ENCODE measurements around the gene CDK5RAP2.

CDK5RAP2 gene

DNA sequence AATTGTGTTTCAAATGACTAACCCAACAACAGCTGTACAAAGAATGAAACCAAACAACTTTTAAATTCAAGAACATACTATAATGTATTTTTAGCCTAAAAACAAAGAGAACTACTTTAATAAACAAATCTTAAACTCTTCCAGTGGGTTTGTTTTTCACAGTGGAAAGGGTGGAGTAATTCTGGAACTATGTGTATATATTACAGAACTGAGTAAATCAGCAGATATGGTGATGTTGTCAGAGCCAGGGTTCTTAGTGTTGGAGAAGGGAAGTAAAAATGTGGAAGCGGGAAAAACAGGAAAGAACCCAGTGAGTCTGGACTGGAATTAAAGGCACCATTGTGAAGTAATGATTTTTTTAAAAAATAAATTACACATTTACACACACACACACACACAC is 144.9 kb downstream of the CDK5RAP2 start:
- Histone ChIP-seq H3K36me3 (replicated peaks in 1 of 2; ENCODE audit: control insufficient read depth in 2 of 2, insufficient read depth in 2 of 2, low read length in 2 of 2) (peaks cover 22 to 88% of the 10 kb centered on the region in 2 donors), H3K4me3 (ENCODE audit: low read length in 2 of 2) (no peak overlapping the region)
- whole genome bisulfite sequencing, 2 donors (ENCODE audit: extremely low coverage in 2 of 2, insufficient read length in 2 of 2, insufficient replicate concordance in 1 of 2): no CpG with 5 or more reads among the region's 1 CpG

DNA sequence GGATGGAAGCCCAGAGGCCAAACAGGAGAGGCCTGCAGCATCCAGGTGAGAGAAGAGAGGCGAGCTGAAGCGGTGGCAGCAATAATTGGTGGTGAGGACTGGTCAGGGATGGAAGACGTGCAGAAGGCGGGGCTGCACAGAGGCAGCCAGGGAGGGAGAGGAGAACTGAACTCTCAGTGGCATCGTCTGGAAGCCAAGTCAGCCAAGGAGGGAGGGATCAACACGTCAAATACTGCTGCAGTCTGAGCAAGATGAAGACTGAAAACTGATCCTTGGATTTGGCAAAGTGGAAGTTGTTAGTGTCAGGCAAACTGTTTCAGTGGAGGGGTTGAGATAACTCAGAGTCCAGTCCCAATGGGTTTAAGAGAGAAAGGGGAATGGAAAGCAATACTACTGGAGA is 145.4 kb downstream of the CDK5RAP2 start:
- no peak overlapping the region for H2BK120ac ChIP-seq (ENCODE audit: low read depth, low read length)
- no peak overlapping the region for H2BK15ac ChIP-seq (ENCODE audit: low read length)
- no peak overlapping the region for H2AK5ac ChIP-seq (ENCODE audit: low read depth, low read length)
- no peak overlapping the region for H3K14ac ChIP-seq (ENCODE audit: low read length)
- H3K18ac ChIP-seq (ENCODE audit: low read length): no peak overlapping the region
- H3K4me2 ChIP-seq (ENCODE audit: insufficient read depth, low read length, poor library complexity, severe bottlenecking): no peak overlapping the region
- H2BK12ac ChIP-seq (ENCODE audit: low read length): no peak overlapping the region
- no peak overlapping the region for H3K23ac ChIP-seq (ENCODE audit: low read depth, low read length, poor library complexity)
- no CpG with 5 or more reads among the region's 6 CpGs for WGBS, 2 donors (ENCODE audit: extremely low coverage in 2 of 2, insufficient read length in 2 of 2, insufficient replicate concordance in 1 of 2)
- H4K8ac ChIP-seq (ENCODE audit: low read depth, low read length): no peak overlapping the region
- H3K9me3 ChIP-seq (replicated peaks in 1 of 2; ENCODE audit: control insufficient read depth in 2 of 2, insufficient read depth in 1 of 2, low read depth in 1 of 2, low read length in 2 of 2): peaks cover 0 to 2% of the 10 kb centered on the region in 2 donors
- no peak for DNase-seq (ENCODE audit: low spot score)
- no peak overlapping the region for H2BK5ac ChIP-seq (ENCODE audit: low read length)
- H3K9ac ChIP-seq (ENCODE audit: low read depth, low read length, poor library complexity): no peak overlapping the region
- no peak overlapping the region for H3K27ac ChIP-seq (replicated peaks; ENCODE audit: low read length)
- no peak overlapping the region for H4K91ac ChIP-seq (ENCODE audit: low read depth, low read length, poor library complexity)
- no peak overlapping the region for H3K4ac ChIP-seq (ENCODE audit: low read length)
- H3K4me1 ChIP-seq (ENCODE audit: control insufficient read depth in 2 of 2, insufficient read depth in 1 of 2, low read depth in 1 of 2, low read length in 2 of 2): no peaks in the 10 kb centered on the region
- H3K36me3 ChIP-seq (replicated peaks in 1 of 2; ENCODE audit: control insufficient read depth in 2 of 2, insufficient read depth in 2 of 2, low read length in 2 of 2): peaks cover 21 to 83% of the 10 kb centered on the region in 2 donors
- H3K4me3 ChIP-seq (ENCODE audit: low read length in 2 of 2): no peak overlapping the region
- no peaks in the 10 kb centered on the region for H3K27me3 ChIP-seq (ENCODE audit: control insufficient read depth in 3 of 3, insufficient read depth in 3 of 3, low read depth in 1 of 3, low read length in 3 of 3)
- no peaks in the 10 kb centered on the region for H3K79me1 ChIP-seq (ENCODE audit: low read depth, low read length)
- H2AFZ ChIP-seq (ENCODE audit: low read length): no peak overlapping the region

More for the DNA sequence above, 144.9 kb downstream of the CDK5RAP2 start:
- H2AK5ac ChIP-seq (ENCODE audit: low read depth, low read length): no peak overlapping the region
- H4K8ac ChIP-seq (ENCODE audit: low read depth, low read length): no peak overlapping the region
- H3K4me1 ChIP-seq (ENCODE audit: control insufficient read depth in 2 of 2, insufficient read depth in 1 of 2, low read depth in 1 of 2, low read length in 2 of 2): no peaks in the 10 kb centered on the region
- H3K23ac ChIP-seq (ENCODE audit: low read depth, low read length, poor library complexity): no peak overlapping the region
- no peak overlapping the region for H3K4ac ChIP-seq (ENCODE audit: low read length)
- no peaks in the 10 kb centered on the region for H3K79me1 ChIP-seq (ENCODE audit: low read depth, low read length)
- H2BK12ac ChIP-seq (ENCODE audit: low read length): no peak overlapping the region
- H3K27ac ChIP-seq (replicated peaks; ENCODE audit: low read length): no peak overlapping the region
- H2BK120ac ChIP-seq (ENCODE audit: low read depth, low read length): no peak overlapping the region
- no peak overlapping the region for H3K4me2 ChIP-seq (ENCODE audit: insufficient read depth, low read length, poor library complexity, severe bottlenecking)
- H2BK15ac ChIP-seq (ENCODE audit: low read length): no peak overlapping the region
- no peak overlapping the region for H3K9ac ChIP-seq (ENCODE audit: low read depth, low read length, poor library complexity)
- H3K18ac ChIP-seq (ENCODE audit: low read length): no peak overlapping the region
- H4K91ac ChIP-seq (ENCODE audit: low read depth, low read length, poor library complexity): no peak overlapping the region
- no peak overlapping the region for H2AFZ ChIP-seq (ENCODE audit: low read length)
- no peak overlapping the region for H3K14ac ChIP-seq (ENCODE audit: low read length)
- DNase-seq (ENCODE audit: low spot score): no peak
- H3K27me3 ChIP-seq (ENCODE audit: control insufficient read depth in 3 of 3, insufficient read depth in 3 of 3, low read depth in 1 of 3, low read length in 3 of 3): no peaks in the 10 kb centered on the region
- H3K9me3 ChIP-seq (replicated peaks in 1 of 2; ENCODE audit: control insufficient read depth in 2 of 2, insufficient read depth in 1 of 2, low read depth in 1 of 2, low read length in 2 of 2): peaks cover 0 to 2% of the 10 kb centered on the region in 2 donors
- H2BK5ac ChIP-seq (ENCODE audit: low read length): no peak overlapping the region

DNA sequence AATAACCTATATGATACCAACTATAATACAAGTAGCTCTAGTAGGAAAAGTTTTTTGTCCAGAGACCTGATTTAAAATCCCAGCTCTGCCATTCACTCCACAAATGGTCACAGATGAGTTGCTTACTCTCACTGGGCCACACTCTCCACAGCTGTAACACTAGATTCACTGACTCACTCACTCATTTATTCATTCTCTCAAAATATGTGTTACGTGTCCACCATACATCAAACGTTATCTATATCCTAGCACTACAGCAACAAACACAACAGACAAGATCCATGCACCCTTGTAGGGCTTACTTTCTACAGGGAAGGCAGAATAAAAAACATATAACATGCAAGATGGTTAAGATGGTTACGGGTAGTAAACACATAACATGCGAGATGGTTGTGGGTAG is 146.3 kb downstream of the CDK5RAP2 start:
- Histone ChIP-seq H4K8ac (ENCODE audit: low read depth, low read length) (no peak overlapping the region), H3K14ac (ENCODE audit: low read length) (no peak overlapping the region), H2BK120ac (ENCODE audit: low read depth, low read length) (no peak overlapping the region)

DNA sequence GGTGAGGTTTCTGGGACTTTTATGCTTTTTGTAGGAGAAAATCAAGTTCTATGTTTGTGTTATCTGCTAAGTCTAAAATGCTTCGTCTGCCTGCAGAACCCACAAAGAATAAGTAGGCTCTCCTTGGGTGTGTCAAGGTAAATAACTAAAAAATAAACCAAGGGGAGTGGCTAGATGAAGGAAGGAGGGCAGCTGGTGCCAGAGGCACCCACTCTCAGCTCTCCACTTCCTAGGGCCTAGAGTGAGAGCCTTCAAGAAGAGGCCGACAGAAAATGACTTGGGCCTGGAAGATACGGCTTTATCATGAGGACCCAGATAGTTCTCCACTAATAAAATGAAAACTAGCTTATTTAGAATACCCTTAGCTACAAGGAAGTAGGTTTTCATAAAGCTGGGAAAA is 147.4 kb downstream of the CDK5RAP2 start:
- no peak for DNase-seq (ENCODE audit: low spot score)

More for the DNA sequence above, 146.3 kb downstream of the CDK5RAP2 start:
- no peak overlapping the region for H3K4ac ChIP-seq (ENCODE audit: low read length)
- H2BK15ac ChIP-seq (ENCODE audit: low read length): no peak overlapping the region
- no peak overlapping the region for H3K23ac ChIP-seq (ENCODE audit: low read depth, low read length, poor library complexity)
- H2BK12ac ChIP-seq (ENCODE audit: low read length): no peak overlapping the region
- no peak overlapping the region for H3K27ac ChIP-seq (replicated peaks; ENCODE audit: low read length)
- H4K91ac ChIP-seq (ENCODE audit: low read depth, low read length, poor library complexity): no peak overlapping the region
- H2AK5ac ChIP-seq (ENCODE audit: low read depth, low read length): no peak overlapping the region
- H3K9ac ChIP-seq (ENCODE audit: low read depth, low read length, poor library complexity): no peak overlapping the region
- H2AFZ ChIP-seq (ENCODE audit: low read length): no peak overlapping the region
- peaks cover 0 to 2% of the 10 kb centered on the region in 2 donors for H3K9me3 ChIP-seq (replicated peaks in 1 of 2; ENCODE audit: control insufficient read depth in 2 of 2, insufficient read depth in 1 of 2, low read depth in 1 of 2, low read length in 2 of 2)
- no CpG with 5 or more reads among the region's 4 CpGs for WGBS, 2 donors (ENCODE audit: extremely low coverage in 2 of 2, insufficient read length in 2 of 2, insufficient replicate concordance in 1 of 2)
- no peaks in the 10 kb centered on the region for H3K27me3 ChIP-seq (ENCODE audit: control insufficient read depth in 3 of 3, insufficient read depth in 3 of 3, low read depth in 1 of 3, low read length in 3 of 3)
- no peaks in the 10 kb centered on the region for H3K79me1 ChIP-seq (ENCODE audit: low read depth, low read length)
- H2BK5ac ChIP-seq (ENCODE audit: low read length): no peak overlapping the region
- no peak for DNase-seq (ENCODE audit: low spot score)
- no peaks in the 10 kb centered on the region for H3K4me1 ChIP-seq (ENCODE audit: control insufficient read depth in 2 of 2, insufficient read depth in 1 of 2, low read depth in 1 of 2, low read length in 2 of 2)
- no peak overlapping the region for H3K4me2 ChIP-seq (ENCODE audit: insufficient read depth, low read length, poor library complexity, severe bottlenecking)
- no peak overlapping the region for H3K18ac ChIP-seq (ENCODE audit: low read length)
- no peak overlapping the region for H3K4me3 ChIP-seq (ENCODE audit: low read length in 2 of 2)
- peaks cover 15 to 74% of the 10 kb centered on the region in 2 donors for H3K36me3 ChIP-seq (replicated peaks in 1 of 2; ENCODE audit: control insufficient read depth in 2 of 2, insufficient read depth in 2 of 2, low read length in 2 of 2)

More for the DNA sequence above, 147.4 kb downstream of the CDK5RAP2 start:
- H2BK15ac ChIP-seq (ENCODE audit: low read length): no peak overlapping the region
- no peak overlapping the region for H2BK12ac ChIP-seq (ENCODE audit: low read length)
- peaks cover 11 to 63% of the 10 kb centered on the region in 2 donors for H3K36me3 ChIP-seq (replicated peaks in 1 of 2; ENCODE audit: control insufficient read depth in 2 of 2, insufficient read depth in 2 of 2, low read length in 2 of 2)
- H2BK120ac ChIP-seq (ENCODE audit: low read depth, low read length): no peak overlapping the region
- no peak overlapping the region for H3K4me2 ChIP-seq (ENCODE audit: insufficient read depth, low read length, poor library complexity, severe bottlenecking)
- peaks cover 0 to 2% of the 10 kb centered on the region in 2 donors for H3K9me3 ChIP-seq (replicated peaks in 1 of 2; ENCODE audit: control insufficient read depth in 2 of 2, insufficient read depth in 1 of 2, low read depth in 1 of 2, low read length in 2 of 2)
- no CpG with 5 or more reads among the region's 3 CpGs for WGBS, 2 donors (ENCODE audit: extremely low coverage in 2 of 2, insufficient read length in 2 of 2, insufficient replicate concordance in 1 of 2)
- H2AFZ ChIP-seq (ENCODE audit: low read length): no peak overlapping the region
- no peak overlapping the region for H4K8ac ChIP-seq (ENCODE audit: low read depth, low read length)
- H3K9ac ChIP-seq (ENCODE audit: low read depth, low read length, poor library complexity): no peak overlapping the region
- H3K14ac ChIP-seq (ENCODE audit: low read length): no peak overlapping the region
- no peak overlapping the region for H3K27ac ChIP-seq (replicated peaks; ENCODE audit: low read length)
- no peaks in the 10 kb centered on the region for H3K27me3 ChIP-seq (ENCODE audit: control insufficient read depth in 3 of 3, insufficient read depth in 3 of 3, low read depth in 1 of 3, low read length in 3 of 3)
- no peak overlapping the region for H2BK5ac ChIP-seq (ENCODE audit: low read length)
- H2AK5ac ChIP-seq (ENCODE audit: low read depth, low read length): no peak overlapping the region
- no peaks in the 10 kb centered on the region for H3K4me1 ChIP-seq (ENCODE audit: control insufficient read depth in 2 of 2, insufficient read depth in 1 of 2, low read depth in 1 of 2, low read length in 2 of 2)
- no peak overlapping the region for H3K23ac ChIP-seq (ENCODE audit: low read depth, low read length, poor library complexity)
- no peak overlapping the region for H3K4me3 ChIP-seq (ENCODE audit: low read length in 2 of 2)
- H3K4ac ChIP-seq (ENCODE audit: low read length): no peak overlapping the region
- H4K91ac ChIP-seq (ENCODE audit: low read depth, low read length, poor library complexity): no peak overlapping the region
- H3K18ac ChIP-seq (ENCODE audit: low read length): no peak overlapping the region
- no peaks in the 10 kb centered on the region for H3K79me1 ChIP-seq (ENCODE audit: low read depth, low read length)
